Stomach (tissue), 9 donors: ENCODE data around the gene B3GNT9. TPM values are rescaled to one million over a fixed set of nuclear protein-coding genes. Genes with fewer than 3 reads are reported as not detected.

Experiments
- DNase-seq, 2 donors: peaks; one replicate each; pipeline versions ENCODE4 v3.0.0 to v3.0.0-alpha.2; 2013 to 2019
- H3K27ac ChIP-seq, 5 donors: fragments of 200-600 bp in 4 of 5; sonication (generic) in 4 of 5; one replicate each; pipeline ENCODE4 v1.5.1; 2013 to 2019; ENCODE audit warnings: mild to moderate bottlenecking in 1 of 5, moderate library complexity in 1 of 5
- H3K27me3 ChIP-seq, 3 donors: fragments of 200-600 bp; sonication (generic); one replicate each; pipeline ENCODE4 v1.5.1; 2017 to 2019; ENCODE audit warnings: mixed run types in 1 of 3
- H3K36me3 ChIP-seq, 4 donors: fragments of 200-600 bp; sonication (generic); 1 replicate in 3 of 4; 2 replicates in 1 of 4; pipeline ENCODE4 v1.5.1; 2016 to 2019
- H3K4me1 ChIP-seq, 4 donors: fragments of 200-600 bp; sonication (generic); one replicate each; pipeline ENCODE4 v1.5.1; 2016 to 2019
- H3K4me3 ChIP-seq, 4 donors: fragments of 200-600 bp; sonication (generic) in 3 of 4; one replicate each; pipeline ENCODE4 v1.5.1; 2016 to 2019; ENCODE audit warnings: mild to moderate bottlenecking in 1 of 4
- H3K9me3 ChIP-seq, 4 donors: fragments of 200-600 bp; sonication (generic); one replicate each; pipeline ENCODE4 v1.5.1; 2016 to 2019
- CTCF ChIP-seq, 7 experiments: fragments of 450-650 bp in 4 of 7; fragments of 200-600 bp in 3 of 7; sonication (generic) in 3 of 7; IDR thresholded peaks; one replicate each; pipeline ENCODE4 v1.5.1; 2016 to 2019; ENCODE audit warnings: antibody characterized with exemption in 7 of 7, control low read depth in 2 of 7, mild to moderate bottlenecking in 1 of 7
- EP300 ChIP-seq: sonication (generic); formaldehyde crosslinking; IDR thresholded peaks from one replicate; pipeline ENCODE4 v1.6.1; 2017; ENCODE audit warnings: antibody characterized with exemption
- POLR2A ChIP-seq, 4 donors: fragments of 450-650 bp; IDR thresholded peaks; one replicate each; pipeline ENCODE4 v1.6.1; 2016; ENCODE audit warnings: antibody characterized with exemption in 4 of 4, control low read depth in 2 of 4, mild to moderate bottlenecking in 1 of 4, moderate library complexity in 1 of 4
- POLR2AphosphoS5 ChIP-seq, 3 donors: sonication (generic); formaldehyde crosslinking; IDR thresholded peaks; one replicate each; pipeline ENCODE4 v1.6.1; 2016; ENCODE audit warnings: antibody characterized with exemption in 3 of 3
- whole genome bisulfite sequencing, 5 donors: extraction: QIAGEN DNeasy Blood & Tissue Kit in 3 of 5; methylation state at CpG; one replicate each; pipeline versions ENCODE4 v1.1.5 to v1.1.7; 2013 to 2018; 5-methylcytosine and 5-hydroxymethylcytosine counted together
- intact Hi-C: fragments of 100-400 bp; cut with DNase I; formaldehyde crosslinking; loops from one replicate; pipeline ENCODE4 v1.15.1; 2023; ENCODE audit warnings: low total_unique reads
- polyA plus RNA-seq, 3 donors: library from polyadenylated mRNA; stranded (reverse); fragments of 200-250 nt; gene quantifications; one replicate each; pipeline ENCODE4 v1.2.3, GENCODE V29; 2013
- total RNA-seq, 5 donors: library from RNA; depleted of rRNA; stranded (reverse); fragments of >200 nt; gene quantifications; one replicate each; pipeline versions ENCODE4 v1.1.0 to v1.2.3, GENCODE V29; 2014 to 2016
- donor health status: healthy with polysubstance abuse.
- donor health status: Bipolar disorder and iron deficiency.
- donor health status: healthy.

The B3GNT9 gene
- total and polyA plus RNA-seq, 8 donors, result 0.58 to 11.2 (median 4.2) TPM

GRCh38 chr16:67173808-67174705 lies 23.3 kb upstream of the B3GNT9 start:
- intact Hi-C loops, result no loop called here
- Histone ChIP-seq H3K4me3 (peak overlapping the region; percentile 43 to 52 (median 49)), H3K4me1 (peaks cover 55 to 80% (median 66%) of the 10 kb centered on the region in 4 donors), H3K36me3 (peaks cover 0 to 7% (median 1%) of the 10 kb centered on the region in 4 donors), H3K27me3 (peaks cover 0 to 34% (median 0%) of the 10 kb centered on the region in 3 donors), H3K27ac (peak overlapping the region; percentile 63 to 92 (median 89)), H3K9me3 (no peaks in the 10 kb centered on the region)
- TF ChIP-seq POLR2A (IDR thresholded peaks at IDR 0.05) (peak in 1 of 4 donors; percentile 69), EP300 (no peak), CTCF (IDR thresholded peaks at IDR 0.05) (peak in 4 of 7 experiments; percentile 13 to 44 (median 24)), POLR2AphosphoS5 (IDR thresholded peaks at IDR 0.05) (peak; percentile 73 to 93 (median 92))
- WGBS, 5 donors, result 0 to 2% (median 1%) methylated on average over 23 to 71 of the region's 71 CpGs
- peak; percentile 94 to 96 for DNase-seq

GRCh38 chr16:67173323-67173722 lies 22.5 kb upstream of the B3GNT9 start:
- WGBS, 5 donors, result 78 to 94% (median 86%) methylated on average over 1 of the region's 1 CpG
- H3K36me3 ChIP-seq, result peaks cover 0 to 7% (median 1%) of the 10 kb centered on the region in 4 donors
- peaks cover 48 to 77% (median 64%) of the 10 kb centered on the region in 4 donors for H3K4me1 ChIP-seq
- TF ChIP-seq CTCF (IDR thresholded peaks at IDR 0.05), result no peak
- no peak for TF ChIP-seq EP300
- TF ChIP-seq POLR2AphosphoS5 (IDR thresholded peaks at IDR 0.05), result no peak
- TF ChIP-seq POLR2A (IDR thresholded peaks at IDR 0.05), result no peak
- peaks cover 0 to 38% (median 0%) of the 10 kb centered on the region in 3 donors for H3K27me3 ChIP-seq
- peak overlapping the region; percentile 63 to 92 (median 89) for H3K27ac ChIP-seq
- intact Hi-C loops, result no loop called here
- H3K9me3 ChIP-seq, result no peaks in the 10 kb centered on the region
- no peak for DNase-seq
- peak overlapping the region; percentile 43 to 52 (median 49) for H3K4me3 ChIP-seq

- Histone ChIP-seq H3K27me3 (peaks cover 0 to 52% (median 0%) of the 10 kb centered on the region in 3 donors), H3K9me3 (no peaks in the 10 kb centered on the region), H3K27ac (peak overlapping the region; percentile 85 to 91 (median 88)), H3K4me1 (peaks cover 40 to 63% (median 53%) of the 10 kb centered on the region in 4 donors), H3K36me3 (peaks cover 0 to 3% (median 0%) of the 10 kb centered on the region in 4 donors), H3K4me3 (peak overlapping the region; percentile 43 to 55 (median 49))
- peak in 1 of 2 donors; percentile 56 for DNase-seq
- WGBS, 5 donors, result 39 to 46% (median 44%) methylated on average over 14 of the region's 14 CpGs
- intact Hi-C loops, result no loop called here
- TF ChIP-seq CTCF (IDR thresholded peaks at IDR 0.05) (no peak), EP300 (no peak), POLR2AphosphoS5 (IDR thresholded peaks at IDR 0.05) (no peak), POLR2A (IDR thresholded peaks at IDR 0.05) (no peak)
Measured at GRCh38 chr16:67170949-67171649, 20.3 kb upstream of the B3GNT9 start.
